Measurements from ENCODE around the gene HORMAD1. TPM values are rescaled to one million over a fixed set of nuclear protein-coding genes. Genes with fewer than 3 reads are reported as not detected.
"Not testable (repeated sequence)": the region's sequence is repeated elsewhere in the genome, so short reads cannot be mapped to it uniquely, and the experiment has no call there.

HORMAD1 gene
- total and polyA plus RNA-seq, 2 donors (not counting 1 experiment from before 2014, with no cell fraction given) = 0.94 to 2.1 TPM

DNA sequence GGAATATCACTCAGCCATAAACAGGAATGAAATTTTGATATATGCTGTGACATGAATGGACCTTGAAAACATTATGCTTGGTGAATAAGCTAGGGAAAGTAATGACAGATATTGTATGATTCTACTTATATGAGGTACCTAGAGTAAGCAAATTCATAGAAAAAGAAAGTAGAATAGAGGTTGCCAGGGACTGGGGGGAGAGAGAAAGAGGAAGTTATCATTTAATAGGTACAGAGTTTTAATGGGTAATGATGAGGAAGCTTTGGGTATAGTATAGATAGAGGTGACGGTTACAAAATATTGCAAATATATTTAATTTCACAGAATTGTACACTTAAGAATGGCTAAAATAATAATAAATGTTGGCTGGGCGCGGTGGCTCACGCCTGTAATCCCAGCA lies 60.1 kb downstream of the HORMAD1 start:
- Mint-ChIP-seq H3K27ac (no peak overlapping the region), H3K27me3 (no peaks in the 10 kb centered on the region), H3K4me3 (no peak overlapping the region), H3K9me3 (ENCODE audit: insufficient read depth) (no peaks in the 10 kb centered on the region), H3K4me1 (peaks cover 6% of the 10 kb centered on the region)
- Histone ChIP-seq H2AFZ (ENCODE audit: insufficient read depth, low read depth, low read length, poor library complexity, severe bottlenecking) (no peak overlapping the region), H3K79me2 (ENCODE audit: control insufficient read depth, insufficient read depth, low read length) (no peaks in the 10 kb centered on the region), H3K4me1 (ENCODE audit: control insufficient read depth in 2 of 2, insufficient read depth in 2 of 2, low read length in 2 of 2) (no peaks in the 10 kb centered on the region), H3K27ac (ENCODE audit: low read length in 2 of 2) (no peak overlapping the region), H3K4me2 (replicated peaks; ENCODE audit: low read depth, low read length, poor library complexity, severe bottlenecking) (no peak overlapping the region), H3K27me3 (replicated peaks in 1 of 4; ENCODE audit: control extremely low read depth in 1 of 4, control insufficient read depth in 3 of 4, insufficient read depth in 4 of 4, low read length in 3 of 4) (no peaks in the 10 kb centered on the region), H4K20me1 (ENCODE audit: control insufficient read depth, insufficient read depth, low read length, poor library complexity, severe bottlenecking) (no peaks in the 10 kb centered on the region), H3K9ac (ENCODE audit: low read length) (no peak overlapping the region), H3K4me3 (ENCODE audit: control extremely low read depth in 1 of 5, extremely low read depth in 1 of 5, insufficient read depth in 1 of 5, low read depth in 2 of 5, low read length in 4 of 5) (no peak overlapping the region), H3K9me3 (ENCODE audit: control extremely low read depth in 1 of 3, control insufficient read depth in 2 of 3, insufficient read depth in 1 of 3, low read length in 2 of 3) (no peaks in the 10 kb centered on the region), H3K36me3 (replicated peaks in 1 of 2; ENCODE audit: control extremely low read depth in 1 of 2, control insufficient read depth in 1 of 2, extremely low read depth in 1 of 2, insufficient read depth in 2 of 2, low read length in 1 of 2) (peaks cover 6 to 18% of the 10 kb centered on the region in 2 experiments)
- no peak for TF ChIP-seq EZH2 (IDR thresholded peaks at IDR 0.05; ENCODE audit: borderline replicate concordance, insufficient read depth, low read depth, low read length, poor library complexity, severe bottlenecking)
- TF ChIP-seq, protein P1, sequence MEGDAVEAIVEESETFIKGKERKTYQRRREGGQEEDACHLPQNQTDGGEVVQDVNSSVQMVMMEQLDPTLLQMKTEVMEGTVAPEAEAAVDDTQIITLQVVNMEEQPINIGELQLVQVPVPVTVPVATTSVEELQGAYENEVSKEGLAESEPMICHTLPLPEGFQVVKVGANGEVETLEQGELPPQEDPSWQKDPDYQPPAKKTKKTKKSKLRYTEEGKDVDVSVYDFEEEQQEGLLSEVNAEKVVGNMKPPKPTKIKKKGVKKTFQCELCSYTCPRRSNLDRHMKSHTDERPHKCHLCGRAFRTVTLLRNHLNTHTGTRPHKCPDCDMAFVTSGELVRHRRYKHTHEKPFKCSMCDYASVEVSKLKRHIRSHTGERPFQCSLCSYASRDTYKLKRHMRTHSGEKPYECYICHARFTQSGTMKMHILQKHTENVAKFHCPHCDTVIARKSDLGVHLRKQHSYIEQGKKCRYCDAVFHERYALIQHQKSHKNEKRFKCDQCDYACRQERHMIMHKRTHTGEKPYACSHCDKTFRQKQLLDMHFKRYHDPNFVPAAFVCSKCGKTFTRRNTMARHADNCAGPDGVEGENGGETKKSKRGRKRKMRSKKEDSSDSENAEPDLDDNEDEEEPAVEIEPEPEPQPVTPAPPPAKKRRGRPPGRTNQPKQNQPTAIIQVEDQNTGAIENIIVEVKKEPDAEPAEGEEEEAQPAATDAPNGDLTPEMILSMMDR (IDR thresholded peaks at IDR 0.05) = no peak
- ATAC-seq (ENCODE audit: low read depth) (no peak), DNase-seq (peak; percentile 13)
- ChIA-PET POLR2A (no interaction called here), CTCF (interaction anchor here (1.1 kb wide), 1 partner anchor 100 kb away, joined by 3 read pairs; no protein-coding TSS in a partner anchor)
- intact Hi-C loops (cut with micrococcal nuclease) = no loop called here
- WGBS (ENCODE audit: insufficient coverage) = no CpG with 5 or more reads among the region's 4 CpGs

DNA sequence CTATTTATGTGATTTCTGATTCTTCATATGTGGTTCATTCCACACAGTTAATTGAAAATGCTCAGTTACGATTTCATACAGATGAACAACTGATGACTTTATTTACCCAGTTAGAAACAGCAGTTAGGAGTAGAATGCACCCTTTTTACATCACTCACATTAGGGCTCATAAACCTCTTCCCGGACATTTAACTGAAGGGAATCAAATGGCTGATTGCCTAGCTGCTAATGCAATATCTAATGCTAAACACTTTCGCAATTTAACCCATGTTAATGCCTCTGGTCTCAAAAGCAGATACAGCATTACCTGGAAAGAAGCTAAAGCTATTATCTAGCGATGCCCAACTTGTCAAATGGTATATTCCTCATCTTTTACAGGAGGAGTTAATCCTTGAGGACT lies 63.6 kb downstream of the HORMAD1 start:
- CTCF ChIA-PET; intact Hi-C loops (cut with micrococcal nuclease): not testable (repeated sequence)
- WGBS (ENCODE audit: insufficient coverage) = no CpG with 5 or more reads among the region's 4 CpGs

DNA sequence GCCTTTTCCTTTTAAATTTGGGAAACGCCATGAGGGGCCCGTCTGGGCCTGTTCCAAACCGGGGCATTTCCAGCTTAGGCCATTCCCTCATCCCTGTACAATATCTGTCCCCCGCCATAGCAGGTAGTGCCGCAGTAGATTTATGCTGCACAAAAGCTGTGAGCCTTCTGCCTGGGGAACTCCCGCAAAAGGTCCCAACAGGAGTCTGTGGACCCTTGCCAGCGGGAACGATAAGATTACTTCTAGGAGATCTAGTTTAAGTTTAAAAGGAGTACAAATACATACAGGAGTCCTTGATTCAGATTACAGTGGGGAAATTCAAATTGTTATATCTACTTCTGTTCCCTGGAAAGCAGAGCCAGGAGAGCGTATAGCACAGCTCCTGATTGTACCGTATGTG lies 66.1 kb downstream of the HORMAD1 start:
- H3K4me1 Mint-ChIP-seq; H3K27ac Mint-ChIP-seq; H2AFZ ChIP-seq (ENCODE audit: insufficient read depth, low read depth, low read length, poor library complexity, severe bottlenecking); H3K27ac ChIP-seq (ENCODE audit: low read length in 2 of 2); H4K20me1 ChIP-seq (ENCODE audit: control insufficient read depth, insufficient read depth, low read length, poor library complexity, severe bottlenecking); H3K4me1 ChIP-seq (ENCODE audit: control insufficient read depth in 2 of 2, insufficient read depth in 2 of 2, low read length in 2 of 2); H3K79me2 ChIP-seq (ENCODE audit: control insufficient read depth, insufficient read depth, low read length); H3K27me3 Mint-ChIP-seq; H3K9me3 Mint-ChIP-seq (ENCODE audit: insufficient read depth); H3K4me3 Mint-ChIP-seq; intact Hi-C loops (cut with micrococcal nuclease); H3K27me3 ChIP-seq (replicated peaks in 1 of 4; ENCODE audit: control extremely low read depth in 1 of 4, control insufficient read depth in 3 of 4, insufficient read depth in 4 of 4, low read length in 3 of 4); ATAC-seq (ENCODE audit: low read depth); H3K4me3 ChIP-seq (ENCODE audit: control extremely low read depth in 1 of 5, extremely low read depth in 1 of 5, insufficient read depth in 1 of 5, low read depth in 2 of 5, low read length in 4 of 5); H3K4me2 ChIP-seq (replicated peaks; ENCODE audit: low read depth, low read length, poor library complexity, severe bottlenecking); H3K9me3 ChIP-seq (ENCODE audit: control extremely low read depth in 1 of 3, control insufficient read depth in 2 of 3, insufficient read depth in 1 of 3, low read length in 2 of 3); H3K9ac ChIP-seq (ENCODE audit: low read length); DNase-seq: not testable (repeated sequence)
- ChIA-PET POLR2A (interaction anchor here (0.6 kb wide), 1 partner anchor 86 kb away, joined by 4 read pairs; no protein-coding TSS in a partner anchor), CTCF (interaction anchor here (1.5 kb wide), 1 partner anchor 94 kb away, joined by 6 read pairs; no protein-coding TSS in a partner anchor)
- peaks cover 1 to 13% of the 10 kb centered on the region in 2 experiments for H3K36me3 ChIP-seq (replicated peaks in 1 of 2; ENCODE audit: control extremely low read depth in 1 of 2, control insufficient read depth in 1 of 2, extremely low read depth in 1 of 2, insufficient read depth in 2 of 2, low read length in 1 of 2)
- 100% methylated on average over 8 of the region's 10 CpGs for WGBS (ENCODE audit: insufficient coverage)

More for the DNA sequence above, 63.6 kb downstream of the HORMAD1 start:
- H3K9ac ChIP-seq (ENCODE audit: low read length); H3K4me3 Mint-ChIP-seq; H3K4me2 ChIP-seq (replicated peaks; ENCODE audit: low read depth, low read length, poor library complexity, severe bottlenecking); ATAC-seq (ENCODE audit: low read depth); H3K4me1 Mint-ChIP-seq; DNase-seq; H3K4me1 ChIP-seq (ENCODE audit: control insufficient read depth in 2 of 2, insufficient read depth in 2 of 2, low read length in 2 of 2); H3K9me3 Mint-ChIP-seq (ENCODE audit: insufficient read depth); H3K27ac Mint-ChIP-seq; POLR2A ChIA-PET; H3K79me2 ChIP-seq (ENCODE audit: control insufficient read depth, insufficient read depth, low read length); H3K4me3 ChIP-seq (ENCODE audit: control extremely low read depth in 1 of 5, extremely low read depth in 1 of 5, insufficient read depth in 1 of 5, low read depth in 2 of 5, low read length in 4 of 5); H2AFZ ChIP-seq (ENCODE audit: insufficient read depth, low read depth, low read length, poor library complexity, severe bottlenecking); H3K9me3 ChIP-seq (ENCODE audit: control extremely low read depth in 1 of 3, control insufficient read depth in 2 of 3, insufficient read depth in 1 of 3, low read length in 2 of 3); H3K27ac ChIP-seq (ENCODE audit: low read length in 2 of 2); H4K20me1 ChIP-seq (ENCODE audit: control insufficient read depth, insufficient read depth, low read length, poor library complexity, severe bottlenecking); H3K27me3 ChIP-seq (replicated peaks in 1 of 4; ENCODE audit: control extremely low read depth in 1 of 4, control insufficient read depth in 3 of 4, insufficient read depth in 4 of 4, low read length in 3 of 4); H3K27me3 Mint-ChIP-seq: not testable (repeated sequence)
- H3K36me3 ChIP-seq (replicated peaks in 1 of 2; ENCODE audit: control extremely low read depth in 1 of 2, control insufficient read depth in 1 of 2, extremely low read depth in 1 of 2, insufficient read depth in 2 of 2, low read length in 1 of 2) = peaks cover 2 to 14% of the 10 kb centered on the region in 2 experiments

All from B cell (primary cell).